Coronary artery (tissue), 2 donors: Measurements from ENCODE around the gene THAP2.

Experiments
- DNase-seq: peaks from one replicate; pipeline ENCODE4 v3.0.0-alpha.2; 2017; ENCODE audit warnings: low spot score
- H3K27ac ChIP-seq, 2 donors: fragments of 200-600 bp; sonication (generic); one replicate each; pipeline ENCODE4 v1.5.1; 2016 to 2019
- H3K4me3 ChIP-seq: fragments of 200-600 bp; sonication (generic); 2 replicates; pipeline ENCODE4 v1.5.1; 2016; ENCODE audit warnings: mild to moderate bottlenecking, moderate library complexity
- CTCF ChIP-seq: fragments of 200-600 bp; sonication (generic); IDR thresholded peaks from one replicate; pipeline ENCODE4 v1.5.1; 2019; ENCODE audit warnings: antibody characterized with exemption

The THAP2 gene

GRCh38 chr12:71646512-71646911 lies 17.6 kb upstream of the THAP2 start:
- H3K4me3 ChIP-seq: no peak overlapping the region
- H3K27ac ChIP-seq: no peak overlapping the region
- no peak for TF ChIP-seq CTCF
- DNase-seq: no peak

- DNase-seq: no peak
- no peak for TF ChIP-seq CTCF
- Histone ChIP-seq H3K27ac (no peak overlapping the region), H3K4me3 (no peak overlapping the region)
Observed at GRCh38 chr12:71648537-71648936, 15.6 kb upstream of the THAP2 start.

GRCh38 chr12:71649401-71649800 lies 14.7 kb upstream of the THAP2 start:
- no peak for TF ChIP-seq CTCF
- DNase-seq: no peak
- Histone ChIP-seq H3K27ac (no peak overlapping the region), H3K4me3 (no peak overlapping the region)

- TF ChIP-seq CTCF: no peak
- Histone ChIP-seq H3K4me3 (no peak overlapping the region), H3K27ac (no peak overlapping the region)
- DNase-seq: no peak
Observed at GRCh38 chr12:71652656-71653055, 11.4 kb upstream of the THAP2 start.

GRCh38 chr12:71653137-71653536 lies 11.0 kb upstream of the THAP2 start:
- Histone ChIP-seq H3K4me3 (no peak overlapping the region), H3K27ac (no peak overlapping the region)
- no peak for TF ChIP-seq CTCF
- no peak for DNase-seq

- no peak overlapping the region for H3K27ac ChIP-seq
- TF ChIP-seq CTCF: no peak
- no peak for DNase-seq
- no peak overlapping the region for H3K4me3 ChIP-seq
Observed at GRCh38 chr12:71654200-71654599, 9.9 kb upstream of the THAP2 start.

- no peak for TF ChIP-seq CTCF
- no peak for DNase-seq
- peak overlapping the region; percentile 23 for H3K4me3 ChIP-seq
- H3K27ac ChIP-seq: no peak overlapping the region
Observed at GRCh38 chr12:71655495-71655894, 8.6 kb upstream of the THAP2 start.
